ENCODE data around the gene TMEM120B.
"Not testable (repeated sequence)": the region's sequence is repeated elsewhere in the genome, so short reads cannot be mapped to it uniquely, and the experiment has no call there.

The TMEM120B gene

GRCh38 chr12:121709478-121709961 is 3.0 kb upstream of the TMEM120B start:
- DNase-seq: no peak

GRCh38 chr12:121711361-121712189 is 977 bp upstream of the TMEM120B start:
- no peak for DNase-seq

GRCh38 chr12:121712190-121712460 is 427 bp upstream of the TMEM120B start:
- DNase-seq: no peak

- DNase-seq: no peak
Measured at GRCh38 chr12:121713257-121713777, 765 bp downstream of the TMEM120B start.

- DNase-seq: no peak
Measured at GRCh38 chr12:121713793-121714192, 1.2 kb downstream of the TMEM120B start.

- DNase-seq: not testable (repeated sequence)
Measured at GRCh38 chr12:121715055-121715454, 2.5 kb downstream of the TMEM120B start.

- no peak for DNase-seq
Measured at GRCh38 chr12:121715862-121716435, 3.4 kb downstream of the TMEM120B start.

GRCh38 chr12:121717041-121717699 is 4.6 kb downstream of the TMEM120B start:
- DNase-seq: no peak

GRCh38 chr12:121718653-121719239 is 6.2 kb downstream of the TMEM120B start:
- no peak for DNase-seq

GRCh38 chr12:121719926-121720414 is 7.4 kb downstream of the TMEM120B start:
- DNase-seq: no peak

- DNase-seq: no peak
Measured at GRCh38 chr12:121720762-121721161, 8.2 kb downstream of the TMEM120B start.

GRCh38 chr12:121722511-121722910 is 10.0 kb downstream of the TMEM120B start:
- no peak for DNase-seq

GRCh38 chr12:121723200-121723599 is 10.6 kb downstream of the TMEM120B start:
- no peak for DNase-seq

GRCh38 chr12:121724925-121725324 is 12.4 kb downstream of the TMEM120B start:
- no peak for DNase-seq

GRCh38 chr12:121725423-121725822 is 12.9 kb downstream of the TMEM120B start:
- no peak for DNase-seq

- DNase-seq: no peak
Measured at GRCh38 chr12:121729021-121729420, 16.5 kb downstream of the TMEM120B start.

GRCh38 chr12:121731473-121731872 is 18.9 kb downstream of the TMEM120B start:
- DNase-seq: no peak

- no peak for DNase-seq
Measured at GRCh38 chr12:121733849-121734248, 21.3 kb downstream of the TMEM120B start.

GRCh38 chr12:121738340-121738858 is 25.8 kb downstream of the TMEM120B start:
- no peak for DNase-seq

- DNase-seq: no peak
Measured at GRCh38 chr12:121740847-121741246, 28.3 kb downstream of the TMEM120B start.

GRCh38 chr12:121741743-121742142 is 29.2 kb downstream of the TMEM120B start:
- no peak for DNase-seq

- not testable (repeated sequence) for DNase-seq
Measured at GRCh38 chr12:121745545-121745944, 33.0 kb downstream of the TMEM120B start.

GRCh38 chr12:121748218-121748570 is 35.6 kb downstream of the TMEM120B start:
- no peak for DNase-seq
